ENCODE results near the gene TRPT1.

TRPT1 gene

DNA sequence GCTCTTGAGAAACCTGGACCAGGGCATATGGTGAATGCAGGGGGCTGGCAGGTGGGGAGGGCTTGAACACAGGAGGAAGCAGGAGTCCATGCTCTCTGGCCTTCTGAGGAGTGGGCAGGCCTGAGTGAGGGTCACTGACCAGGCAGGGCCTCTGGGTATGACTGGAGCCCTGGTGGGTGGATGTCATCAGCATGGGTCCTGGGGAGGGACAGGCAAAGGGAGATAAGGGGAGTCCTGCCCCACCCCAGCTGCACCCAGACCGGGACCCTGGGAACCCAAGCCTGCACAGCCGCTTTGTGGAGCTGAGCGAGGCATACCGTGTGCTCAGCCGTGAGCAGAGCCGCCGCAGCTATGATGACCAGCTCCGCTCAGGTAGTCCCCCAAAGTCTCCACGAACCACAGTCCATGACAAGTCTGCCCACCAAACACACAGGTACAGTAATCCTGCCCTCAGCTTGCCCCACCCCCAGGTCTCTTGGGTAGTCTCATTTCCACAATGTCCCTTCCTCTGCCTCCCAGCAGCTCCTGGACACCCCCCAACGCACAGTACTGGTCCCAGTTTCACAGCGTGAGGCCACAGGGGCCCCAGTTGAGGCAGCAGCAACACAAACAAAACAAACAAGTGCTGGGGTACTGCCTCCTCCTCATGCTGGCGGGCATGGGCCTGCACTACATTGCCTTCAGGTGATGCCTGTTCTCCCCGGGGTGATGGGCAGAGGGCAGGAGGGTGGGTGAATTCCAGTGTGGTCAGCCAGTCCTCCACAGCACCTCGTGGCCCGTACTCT lies 6.4 kb upstream of the TRPT1 start:
- Histone ChIP-seq H3K4me1 (ENCODE audit: control insufficient read depth, insufficient read depth, low read length) (peaks cover 27% of the 10 kb centered on the region), H3K9me3 (ENCODE audit: control insufficient read depth, low read length) (no peaks in the 10 kb centered on the region), H3K36me3 (ENCODE audit: control insufficient read depth, insufficient read depth, low read length, severe bottlenecking) (peaks cover 3% of the 10 kb centered on the region), H3K4me3 (ENCODE audit: low read length) (no peak overlapping the region), H3K9ac (ENCODE audit: low read length) (no peak overlapping the region), H3K27me3 (replicated peaks; ENCODE audit: control insufficient read depth, insufficient read depth, low read length) (no peaks in the 10 kb centered on the region)
- no peak for DNase-seq (ENCODE audit: low read depth)

DNA sequence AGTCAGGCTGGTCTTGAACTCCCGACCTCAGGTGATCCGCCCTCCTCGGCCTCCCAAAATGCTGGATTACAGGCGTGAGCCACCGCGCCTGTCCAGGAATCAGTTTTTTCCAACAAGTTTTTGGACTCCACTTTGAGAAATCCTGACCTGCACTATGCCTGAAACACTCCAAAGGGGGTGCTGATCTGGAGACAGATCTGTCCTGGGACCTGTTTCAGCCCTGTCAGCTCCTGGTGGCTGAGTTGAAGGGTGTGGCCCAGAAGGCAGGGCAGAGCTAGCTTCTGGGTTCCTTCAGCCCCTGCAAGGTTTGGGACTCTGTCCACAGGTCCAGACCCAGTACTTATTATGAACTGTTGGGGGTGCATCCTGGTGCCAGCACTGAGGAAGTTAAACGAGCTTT lies 5.6 kb upstream of the TRPT1 start:
- Histone ChIP-seq H3K36me3 (ENCODE audit: control insufficient read depth, insufficient read depth, low read length, severe bottlenecking) (peaks cover 3% of the 10 kb centered on the region), H3K4me1 (ENCODE audit: control insufficient read depth, insufficient read depth, low read length) (peaks cover 35% of the 10 kb centered on the region), H3K27me3 (replicated peaks; ENCODE audit: control insufficient read depth, insufficient read depth, low read length) (no peaks in the 10 kb centered on the region), H3K4me3 (ENCODE audit: low read length) (no peak overlapping the region), H3K9ac (ENCODE audit: low read length) (no peak overlapping the region), H3K9me3 (ENCODE audit: control insufficient read depth, low read length) (no peaks in the 10 kb centered on the region)
- DNase-seq (ENCODE audit: low read depth), result no peak

DNA sequence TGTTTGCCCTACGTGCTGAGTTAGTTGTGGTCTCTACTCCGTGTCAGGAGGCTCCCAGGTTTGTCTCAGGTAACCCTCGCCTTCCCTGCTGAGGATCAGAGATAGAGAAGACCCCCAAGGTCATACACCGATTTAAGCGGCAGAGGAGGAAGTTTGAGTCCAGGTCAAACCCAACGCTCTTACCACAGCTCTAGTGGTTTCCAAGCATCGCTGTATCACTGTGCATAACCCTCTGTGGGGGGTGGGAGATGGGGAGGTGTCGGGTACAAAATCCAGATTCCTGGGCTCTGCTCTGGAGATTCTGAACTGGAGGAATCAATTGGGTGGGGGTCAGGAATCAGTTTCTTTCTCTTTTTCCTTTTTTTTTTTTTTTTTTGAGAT lies 5.0 kb upstream of the TRPT1 start:
- Histone ChIP-seq H3K4me3 (ENCODE audit: low read length) (peak overlapping the region; percentile 86), H3K4me1 (ENCODE audit: control insufficient read depth, insufficient read depth, low read length) (peaks cover 35% of the 10 kb centered on the region), H3K9me3 (ENCODE audit: control insufficient read depth, low read length) (no peaks in the 10 kb centered on the region), H3K36me3 (ENCODE audit: control insufficient read depth, insufficient read depth, low read length, severe bottlenecking) (peaks cover 2% of the 10 kb centered on the region), H3K9ac (ENCODE audit: low read length) (peak overlapping the region; percentile 90), H3K27me3 (replicated peaks; ENCODE audit: control insufficient read depth, insufficient read depth, low read length) (no peaks in the 10 kb centered on the region)
- no peak for DNase-seq (ENCODE audit: low read depth)

DNA sequence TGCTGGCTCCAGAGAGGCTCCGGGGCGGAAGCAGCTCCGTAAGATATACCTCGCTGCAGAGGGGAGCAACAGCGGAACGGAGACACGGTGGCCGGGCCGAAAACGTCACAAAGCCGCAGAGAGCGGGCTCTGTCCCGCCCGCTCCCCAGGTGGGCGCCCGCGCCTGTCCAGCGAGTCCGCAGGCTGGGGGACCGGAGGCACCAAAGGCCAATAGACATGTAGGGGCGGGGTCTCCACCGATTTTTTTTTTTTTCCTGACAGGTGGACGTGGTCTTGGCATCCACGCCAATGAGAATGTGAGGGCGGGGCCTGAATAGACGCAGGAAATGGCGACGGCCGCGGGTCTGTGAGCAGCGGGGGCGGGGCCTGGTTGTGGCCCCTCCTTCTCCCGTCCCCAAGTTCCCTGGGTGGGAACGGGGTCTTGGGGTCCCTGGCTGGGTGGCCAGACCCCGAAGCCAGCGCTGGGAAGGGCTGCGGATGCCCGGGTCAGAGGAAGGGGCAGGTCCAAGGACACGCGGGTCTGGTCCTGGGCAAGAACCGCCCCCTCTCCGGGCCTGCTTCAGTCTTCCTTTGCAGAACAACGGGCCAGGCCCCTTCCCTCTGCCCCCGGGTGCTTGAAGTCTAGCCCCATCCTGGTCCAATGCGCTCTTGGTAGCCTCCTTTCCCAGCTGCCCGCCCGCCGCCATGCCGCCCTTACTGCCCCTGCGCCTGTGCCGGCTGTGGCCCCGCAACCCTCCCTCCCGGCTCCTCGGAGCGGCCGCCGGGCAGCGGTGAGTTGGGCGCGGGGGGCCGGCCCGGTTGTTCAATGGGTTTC lies 4.4 kb upstream of the TRPT1 start, which contains the start of gene DNAJC4:
Gene DNAJC4, plus strand, starts transcription at position 378 of the 814 bp plus-strand sequence. Its CDS starts 307 bp downstream, at position 685.
- H3K9me3 ChIP-seq (ENCODE audit: control insufficient read depth, low read length), result no peaks in the 10 kb centered on the region
- peak within 1 kb of the TSS; percentile 86 for H3K4me3 ChIP-seq (ENCODE audit: low read length)
- DNase-seq (ENCODE audit: low read depth), result peak; percentile 93
- H3K36me3 ChIP-seq (ENCODE audit: control insufficient read depth, insufficient read depth, low read length, severe bottlenecking), result no peaks in the 10 kb centered on the region
- H3K27me3 ChIP-seq (replicated peaks; ENCODE audit: control insufficient read depth, insufficient read depth, low read length), result no peaks in the 10 kb centered on the region
- peak within 1 kb of the TSS; percentile 90 for H3K9ac ChIP-seq (ENCODE audit: low read length)
- peaks cover 32% of the 10 kb centered on the region for H3K4me1 ChIP-seq (ENCODE audit: control insufficient read depth, insufficient read depth, low read length)

DNA sequence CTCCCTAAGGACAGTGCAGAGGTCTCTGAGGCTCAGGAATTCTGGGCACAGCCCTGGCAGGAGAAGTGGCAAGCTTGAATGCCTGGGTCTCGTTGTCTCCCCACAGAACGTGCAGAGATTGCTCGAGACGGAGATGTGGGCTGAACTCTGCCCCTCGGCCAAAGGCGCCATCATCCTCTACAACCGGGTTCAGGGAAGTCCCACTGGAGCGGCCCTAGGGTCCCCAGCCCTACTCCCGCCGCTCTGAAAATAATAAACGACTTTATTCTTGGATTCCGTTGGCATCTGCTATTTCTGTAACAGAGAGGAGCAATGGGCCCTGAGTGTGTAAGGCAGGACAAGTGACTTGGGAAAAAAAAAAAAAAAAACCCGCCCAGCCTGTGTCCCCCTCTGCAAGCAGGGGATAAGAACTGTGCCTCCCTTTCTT lies 3.8 kb upstream of the TRPT1 start:
- Histone ChIP-seq H3K36me3 (ENCODE audit: control insufficient read depth, insufficient read depth, low read length, severe bottlenecking) (no peaks in the 10 kb centered on the region), H3K9me3 (ENCODE audit: control insufficient read depth, low read length) (no peaks in the 10 kb centered on the region), H3K9ac (ENCODE audit: low read length) (peak overlapping the region; percentile 90), H3K4me1 (ENCODE audit: control insufficient read depth, insufficient read depth, low read length) (peaks cover 31% of the 10 kb centered on the region), H3K27me3 (replicated peaks; ENCODE audit: control insufficient read depth, insufficient read depth, low read length) (no peaks in the 10 kb centered on the region), H3K4me3 (ENCODE audit: low read length) (peak overlapping the region; percentile 86)
- no peak for DNase-seq (ENCODE audit: low read depth)

DNA sequence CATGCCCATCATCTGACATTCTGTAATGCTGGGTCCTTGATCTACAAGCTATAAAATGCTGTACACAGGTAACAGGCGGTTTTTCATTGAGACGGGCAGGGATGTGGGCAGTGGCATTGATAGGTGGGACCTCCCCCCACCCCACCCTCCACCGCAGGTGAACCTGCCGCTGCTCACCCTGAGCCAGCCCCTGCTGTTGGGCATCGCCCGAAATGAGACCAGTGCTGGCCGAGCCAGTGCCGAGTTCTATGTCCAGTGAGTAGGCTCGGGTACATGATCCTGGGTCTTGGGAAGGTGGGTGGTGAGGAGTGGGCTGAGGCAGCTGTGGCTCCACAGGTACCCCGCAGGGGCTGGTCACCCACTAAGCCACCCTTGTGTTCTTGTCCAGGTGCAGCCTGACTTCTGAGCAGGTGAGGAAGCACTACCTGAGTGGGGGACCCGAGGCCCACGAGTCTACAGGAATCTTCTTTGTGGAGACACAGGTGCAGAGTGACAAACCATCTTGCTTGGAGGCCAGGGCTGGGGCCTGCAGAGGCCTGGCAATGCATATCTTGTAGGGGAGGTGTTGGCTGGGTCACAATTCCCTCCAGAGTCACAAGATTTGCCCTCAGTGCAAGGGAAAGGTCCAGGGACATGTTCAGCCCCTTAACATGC lies 3.2 kb upstream of the TRPT1 start:
- no peaks in the 10 kb centered on the region for H3K36me3 ChIP-seq (ENCODE audit: control insufficient read depth, insufficient read depth, low read length, severe bottlenecking)
- H3K4me3 ChIP-seq (ENCODE audit: low read length), result peak overlapping the region; percentile 86
- DNase-seq (ENCODE audit: low read depth), result no peak
- H3K4me1 ChIP-seq (ENCODE audit: control insufficient read depth, insufficient read depth, low read length), result peaks cover 31% of the 10 kb centered on the region
- no peaks in the 10 kb centered on the region for H3K27me3 ChIP-seq (replicated peaks; ENCODE audit: control insufficient read depth, insufficient read depth, low read length)
- H3K9ac ChIP-seq (ENCODE audit: low read length), result peak overlapping the region; percentile 90
- H3K9me3 ChIP-seq (ENCODE audit: control insufficient read depth, low read length), result no peaks in the 10 kb centered on the region

DNA sequence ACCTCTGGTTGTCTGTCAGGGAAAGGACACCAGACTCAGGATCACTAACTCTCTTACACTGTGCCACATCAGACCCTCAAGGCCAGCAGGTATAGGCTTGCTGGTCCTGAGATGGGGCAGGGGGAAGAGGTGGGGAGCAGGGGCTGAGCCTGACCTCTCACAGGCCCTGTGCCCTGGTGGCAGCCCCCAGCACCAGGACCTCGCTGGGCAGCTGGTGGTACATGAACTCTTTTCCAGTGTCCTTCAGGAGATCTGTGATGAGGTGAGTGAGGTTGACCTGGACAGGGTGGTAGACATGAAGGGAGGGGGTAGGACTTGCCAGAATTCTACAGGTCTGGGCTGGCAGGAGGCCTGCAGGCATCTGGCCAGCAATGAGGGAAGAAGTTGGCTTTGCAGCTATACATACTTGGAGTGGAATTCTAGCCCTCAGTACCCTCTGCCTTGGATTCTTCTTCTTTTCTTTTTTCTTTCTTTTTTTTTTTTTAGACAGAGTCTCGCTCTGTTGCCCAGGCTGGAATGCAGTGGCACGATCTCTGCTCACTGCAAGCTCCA lies 1.5 kb upstream of the TRPT1 start:
- peak overlapping the region; percentile 98 for H3K4me3 ChIP-seq (ENCODE audit: low read length)
- no peak for DNase-seq (ENCODE audit: low read depth)
- H3K4me1 ChIP-seq (ENCODE audit: control insufficient read depth, insufficient read depth, low read length), result peaks cover 24% of the 10 kb centered on the region
- peak overlapping the region; percentile 97 for H3K9ac ChIP-seq (ENCODE audit: low read length)
- H3K36me3 ChIP-seq (ENCODE audit: control insufficient read depth, insufficient read depth, low read length, severe bottlenecking), result no peaks in the 10 kb centered on the region
- H3K27me3 ChIP-seq (replicated peaks; ENCODE audit: control insufficient read depth, insufficient read depth, low read length), result no peaks in the 10 kb centered on the region
- H3K9me3 ChIP-seq (ENCODE audit: control insufficient read depth, low read length), result no peaks in the 10 kb centered on the region

DNA sequence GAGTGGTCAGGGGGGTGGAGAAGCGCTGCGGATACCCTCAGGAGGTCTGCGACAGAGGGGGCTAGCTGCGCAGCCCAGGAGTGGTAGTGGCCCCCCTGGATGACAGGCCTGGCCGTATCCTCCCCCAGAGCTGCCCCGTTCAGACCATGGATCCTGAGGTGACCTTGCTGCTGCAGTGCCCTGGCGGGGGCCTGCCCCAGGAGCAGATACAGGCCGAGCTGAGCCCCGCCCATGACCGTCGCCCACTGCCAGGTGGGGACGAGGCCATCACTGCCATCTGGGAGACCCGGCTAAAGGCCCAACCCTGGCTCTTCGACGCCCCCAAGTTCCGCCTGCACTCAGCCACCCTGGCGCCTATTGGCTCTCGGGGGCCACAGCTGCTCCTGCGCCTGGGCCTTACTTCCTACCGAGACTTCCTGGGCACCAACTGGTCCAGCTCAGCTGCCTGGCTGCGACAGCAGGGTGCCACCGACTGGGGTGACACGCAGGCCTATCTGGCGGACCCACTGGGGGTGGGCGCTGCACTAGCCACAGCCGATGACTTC lies 593 bp upstream of the TRPT1 start:
- Histone ChIP-seq H3K27me3 (replicated peaks; ENCODE audit: control insufficient read depth, insufficient read depth, low read length) (no peaks in the 10 kb centered on the region), H3K4me3 (ENCODE audit: low read length) (peak overlapping the region; percentile 98), H3K9me3 (ENCODE audit: control insufficient read depth, low read length) (no peaks in the 10 kb centered on the region), H3K9ac (ENCODE audit: low read length) (peak overlapping the region; percentile 97), H3K36me3 (ENCODE audit: control insufficient read depth, insufficient read depth, low read length, severe bottlenecking) (no peaks in the 10 kb centered on the region), H3K4me1 (ENCODE audit: control insufficient read depth, insufficient read depth, low read length) (peaks cover 24% of the 10 kb centered on the region)
- DNase-seq (ENCODE audit: low read depth), result no peak

DNA sequence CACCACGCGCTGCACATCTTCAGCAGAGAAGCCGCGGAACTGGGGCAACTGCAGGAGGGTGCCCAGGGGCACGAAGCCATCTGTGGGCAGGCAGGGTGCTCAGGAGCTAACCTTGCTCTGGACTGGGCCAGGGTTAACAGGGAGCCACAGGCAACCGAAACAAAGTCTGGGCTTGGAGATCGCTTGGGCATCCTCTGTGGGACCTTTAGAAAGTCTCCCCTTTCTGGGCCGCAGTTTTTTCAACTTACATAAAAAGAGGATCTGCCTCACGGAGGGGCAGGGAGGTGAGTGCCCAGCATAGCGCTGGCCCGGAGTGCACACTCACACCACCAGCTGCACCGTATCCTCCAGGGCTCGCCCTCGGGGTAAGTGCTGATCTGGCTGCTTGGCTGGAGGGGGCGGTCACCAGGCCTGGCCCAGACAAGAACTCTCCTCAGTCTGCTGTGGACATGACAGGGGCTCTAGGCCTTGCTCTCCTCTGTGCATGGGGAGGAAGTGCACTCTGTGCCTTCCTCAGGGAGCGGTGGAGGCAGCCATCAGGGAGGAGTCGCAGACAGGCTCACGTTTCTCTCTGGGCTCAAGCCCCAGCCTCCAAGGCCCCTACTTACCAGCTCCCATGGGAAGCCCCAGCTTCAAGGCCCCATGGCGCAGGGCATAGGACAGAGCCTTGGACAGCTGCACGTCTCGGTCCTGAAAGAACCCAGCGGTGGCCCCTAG lies 937 bp downstream of the TRPT1 start:
- Histone ChIP-seq H3K9me3 (ENCODE audit: control insufficient read depth, low read length) (no peaks in the 10 kb centered on the region), H3K4me1 (ENCODE audit: control insufficient read depth, insufficient read depth, low read length) (peaks cover 21% of the 10 kb centered on the region), H3K36me3 (ENCODE audit: control insufficient read depth, insufficient read depth, low read length, severe bottlenecking) (no peaks in the 10 kb centered on the region), H3K4me3 (ENCODE audit: low read length) (peak overlapping the region; percentile 98), H3K9ac (ENCODE audit: low read length) (peak overlapping the region; percentile 97), H3K27me3 (replicated peaks; ENCODE audit: control insufficient read depth, insufficient read depth, low read length) (no peaks in the 10 kb centered on the region)
- DNase-seq (ENCODE audit: low read depth), result peak; percentile 22

DNA sequence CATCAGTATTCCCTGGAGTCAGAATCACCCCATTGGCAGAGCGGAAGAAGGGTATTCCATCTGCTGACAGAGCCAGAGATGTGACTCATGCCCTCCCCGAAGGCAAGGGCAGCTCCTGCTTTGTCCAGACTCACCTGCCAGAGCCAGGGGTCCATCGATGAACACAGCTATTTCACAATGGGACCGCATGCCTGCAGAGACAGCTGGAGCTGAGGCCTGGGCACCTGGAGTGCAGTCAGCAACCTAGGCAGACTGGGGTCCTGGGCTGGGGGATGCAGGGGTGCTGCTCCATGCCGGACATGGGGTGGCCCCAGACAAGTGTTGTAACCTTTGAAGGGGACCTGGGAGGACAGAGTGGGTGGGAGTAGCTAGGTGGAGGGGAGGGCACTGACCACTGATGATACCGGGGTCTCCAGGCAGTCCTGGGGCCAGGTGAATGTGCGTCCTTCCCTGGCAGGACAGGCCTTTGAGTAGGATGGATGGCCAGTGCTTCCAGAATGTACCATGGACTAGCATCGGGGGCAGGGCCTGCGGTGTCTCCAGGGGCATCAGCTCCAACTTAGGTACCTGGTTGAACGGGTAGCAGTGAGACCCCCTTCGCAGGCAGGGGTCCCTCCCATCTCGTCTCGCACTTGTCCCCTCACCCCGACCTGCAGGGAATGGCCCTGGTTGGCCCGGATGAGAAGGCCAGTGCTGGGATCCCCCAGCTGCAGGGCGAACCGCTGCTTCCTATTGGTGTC lies 1.7 kb downstream of the TRPT1 start:
- Histone ChIP-seq H3K4me3 (ENCODE audit: low read length) (no peak overlapping the region), H3K9ac (ENCODE audit: low read length) (peak overlapping the region; percentile 97), H3K27me3 (replicated peaks; ENCODE audit: control insufficient read depth, insufficient read depth, low read length) (no peaks in the 10 kb centered on the region), H3K9me3 (ENCODE audit: control insufficient read depth, low read length) (no peaks in the 10 kb centered on the region), H3K4me1 (ENCODE audit: control insufficient read depth, insufficient read depth, low read length) (peaks cover 15% of the 10 kb centered on the region), H3K36me3 (ENCODE audit: control insufficient read depth, insufficient read depth, low read length, severe bottlenecking) (no peaks in the 10 kb centered on the region)
- no peak for DNase-seq (ENCODE audit: low read depth)
